Mucosa of gallbladder (tissue), 1 donor: Measurements from ENCODE around the gene EGF. TPM values are rescaled to one million over a fixed set of nuclear protein-coding genes. Genes with fewer than 3 reads are reported as not detected.
A peak's percentile ranks its signal among the peaks of the same experiment; 100 is the strongest.

Source experiments
- DNase-seq: peaks from one replicate; pipeline ENCODE4 v3.0.0-alpha.2; 2020; ENCODE audit warnings: low spot score
- total RNA-seq: library from RNA; stranded (reverse); gene quantifications from one replicate; pipeline ENCODE4 v1.2.1, GENCODE V29; 2021
- donor health status: DM: no; HTN: no; CAD: no.

The EGF gene
- total RNA-seq, 1 donor from 2014 or later: 1.6 TPM

- DNase-seq: no peak
These were observed 81.7 kb downstream of the EGF start for GRCh38 chr4:109994415-109994827.

GRCh38 chr4:109996526-109996925 is 83.8 kb downstream of the EGF start:
- DNase-seq: no peak

GRCh38 chr4:109998867-109999584 is 86.3 kb downstream of the EGF start:
- peak; percentile 34 for DNase-seq

GRCh38 chr4:109999585-109999912 is 86.9 kb downstream of the EGF start:
- DNase-seq: no peak

- DNase-seq: no peak
These were observed 89.6 kb downstream of the EGF start for GRCh38 chr4:110002326-110002725.

GRCh38 chr4:110003401-110004187 is 90.9 kb downstream of the EGF start:
- DNase-seq: no peak

GRCh38 chr4:110004556-110004955 is 91.9 kb downstream of the EGF start:
- DNase-seq: no peak

GRCh38 chr4:110005461-110006056 is 92.9 kb downstream of the EGF start:
- no peak for DNase-seq

GRCh38 chr4:110007217-110007616 is 94.5 kb downstream of the EGF start:
- peak; percentile 38 for DNase-seq

GRCh38 chr4:110008540-110008939 is 95.9 kb downstream of the EGF start:
- no peak for DNase-seq

GRCh38 chr4:110009550-110009949 is 96.9 kb downstream of the EGF start:
- no peak for DNase-seq

- DNase-seq: no peak
These were observed 98.1 kb downstream of the EGF start for GRCh38 chr4:110010797-110011196.

- DNase-seq: no peak
These were observed 100.2 kb downstream of the EGF start for GRCh38 chr4:110012917-110013316.

GRCh38 chr4:110014233-110014632 is 101.5 kb downstream of the EGF start:
- no peak for DNase-seq

- DNase-seq: no peak
These were observed 106.5 kb downstream of the EGF start for GRCh38 chr4:110019153-110019552.

GRCh38 chr4:110020139-110020538 is 107.5 kb downstream of the EGF start:
- DNase-seq: no peak

- no peak for DNase-seq
These were observed 108.2 kb downstream of the EGF start for GRCh38 chr4:110020646-110021443.

- DNase-seq: no peak
These were observed 109.8 kb downstream of the EGF start for GRCh38 chr4:110022457-110022856.

GRCh38 chr4:110025056-110025455 is 112.4 kb downstream of the EGF start:
- DNase-seq: no peak

- DNase-seq: no peak
These were observed 113.0 kb downstream of the EGF start for GRCh38 chr4:110025718-110026117.

GRCh38 chr4:110032603-110033002 is 119.9 kb downstream of the EGF start:
- no peak for DNase-seq

- no peak for DNase-seq
These were observed 120.8 kb downstream of the EGF start for GRCh38 chr4:110033355-110034025.
